CD14-positive monocyte (primary cell): ENCODE results near the gene ATP6V0A1. TPM values are rescaled to one million over a fixed set of nuclear protein-coding genes. Genes with fewer than 3 reads are reported as not detected.

Experiments
- polyA plus RNA-seq, 3 donors: library from polyadenylated mRNA; depleted of rRNA in 1 of 3; unstranded in 2 of 3; stranded (reverse) in 1 of 3; fragments of 300-500 nt in 2 of 3; fragments of >200 nt in 1 of 3; fragmentation: Illumina TruSeq in 2 of 3; gene quantifications; 1 replicate in 2 of 3; 2 replicates in 1 of 3; pipeline ENCODE4 v1.2.3, GENCODE V29; 2012 to 2021
- small RNA-seq: library from RNA; depleted of rRNA; stranded (forward); fragments of <200 nt; gene quantifications from one replicate; pipeline ENCODE3, GENCODE V24; 2012; ENCODE audit warnings: low read depth; ENCODE audit not compliant: insufficient read length

The ATP6V0A1 gene
- polyA plus RNA-seq, 3 donors = 36.1 to 126 (median 55.1) TPM

Small RNAs within 50 kb of the gene (small RNA-seq; reads per million reads assigned to genes)
- gene MIR548AT (not detected), gene RNU7-97P (not detected)

Other genes starting within 250 kb of the ATP6V0A1 start
- gene STAT5B, start 182.5 kb upstream of the ATP6V0A1 start, polyA plus RNA-seq = 100 to 1,000 TPM in 1 of 3 donors, 10 to 100 TPM in 2; 28.5 to 103 (median 47.9) TPM
- gene STAT5A, start 170.4 kb upstream of the ATP6V0A1 start, polyA plus RNA-seq = 10 to 100 TPM; 30.5 to 91.1 (median 49.8) TPM
- gene STAT3, start 70.4 kb upstream of the ATP6V0A1 start, polyA plus RNA-seq = 100 to 1,000 TPM in 2 of 3 donors, 10 to 100 TPM in 1; 73.0 to 155 (median 110) TPM
- gene CAVIN1, start 35.6 kb upstream of the ATP6V0A1 start, polyA plus RNA-seq = under 1 TPM in 1 of 3 donors, not detected in 2; 0.01 TPM
- gene NAGLU, start 77.4 kb downstream of the ATP6V0A1 start, polyA plus RNA-seq = 10 to 100 TPM; 10.4 to 32.9 (median 24.9) TPM
- gene HSD17B1, start 94.0 kb downstream of the ATP6V0A1 start, polyA plus RNA-seq = under 1 TPM; 0.19 to 0.72 (median 0.27) TPM
- 10 to 100 TPM; 52.6 to 63.8 (median 57.9) TPM for gene COASY, start 103.3 kb downstream of the ATP6V0A1 start, polyA plus RNA-seq
- gene MLX, start 108.2 kb downstream of the ATP6V0A1 start, polyA plus RNA-seq = 100 to 1,000 TPM in 1 of 3 donors, 10 to 100 TPM in 2; 61.4 to 106 (median 63.5) TPM
- 1 to 10 TPM in 1 of 3 donors, not detected in 2; 1.2 TPM for gene PSMC3IP, start 118.9 kb downstream of the ATP6V0A1 start, polyA plus RNA-seq
- gene RETREG3, start 150.5 kb downstream of the ATP6V0A1 start, polyA plus RNA-seq = 10 to 100 TPM; 34.0 to 69.9 (median 69.9) TPM
- 10 to 100 TPM in 2 of 3 donors, 1 to 10 TPM in 1; 7.5 to 17.4 (median 10.2) TPM for gene TUBG1, start 150.8 kb downstream of the ATP6V0A1 start, polyA plus RNA-seq
- gene TUBG2, start 200.4 kb downstream of the ATP6V0A1 start, polyA plus RNA-seq = 1 to 10 TPM in 1 of 3 donors, under 1 TPM in 2; 0.31 to 7.3 (median 0.47) TPM
- gene PLEKHH3, start 218.1 kb downstream of the ATP6V0A1 start, polyA plus RNA-seq = under 1 TPM; 0.38 to 0.43 (median 0.41) TPM
- gene CCR10, start 223.0 kb downstream of the ATP6V0A1 start, polyA plus RNA-seq = under 1 TPM in 2 of 3 donors, not detected in 1; 0.13 to 0.37 TPM
- under 1 TPM in 2 of 3 donors, not detected in 1; 0.23 to 0.24 TPM for gene CNTNAP1, start 223.7 kb downstream of the ATP6V0A1 start, polyA plus RNA-seq